ENCODE measurements around the gene PTGIS. TPM values are rescaled to one million over a fixed set of nuclear protein-coding genes. Genes with fewer than 3 reads are reported as not detected.

Gene PTGIS
- total RNA-seq, 1 experiment from 2014 or later, result 20.0 TPM

GRCh38 chr20:49542514-49542991 is 25.4 kb downstream of the PTGIS start:
- no peak overlapping the region for H3K27ac Mint-ChIP-seq
- peaks cover 6 to 7% of the 10 kb centered on the region in 2 experiments; a peak in 4 of 5 replicates for H3K9me3 Mint-ChIP-seq
- H3K9ac ChIP-seq (ENCODE audit: extremely low read depth, insufficient read length, low read length), result no peak overlapping the region
- H2BK5ac ChIP-seq (ENCODE audit: insufficient read length, low read length), result no peak overlapping the region
- no peak overlapping the region for H2AK5ac ChIP-seq (ENCODE audit: insufficient read length, low read length)
- no peak overlapping the region for H3K4ac ChIP-seq (ENCODE audit: low read depth, low read length)
- H3K4me3 Mint-ChIP-seq, result no peak overlapping the region
- H3K56ac ChIP-seq (ENCODE audit: insufficient read length, low read depth, low read length), result no peak overlapping the region
- no peak overlapping the region for H3K27ac ChIP-seq (ENCODE audit: insufficient read length, low read depth, low read length)
- no peak overlapping the region for H3K18ac ChIP-seq (ENCODE audit: insufficient read length, low read depth, low read length)
- no peak overlapping the region for H3K14ac ChIP-seq (ENCODE audit: insufficient read depth, low read length)
- H3K27me3 Mint-ChIP-seq (ENCODE audit: low read depth), result no peaks in the 10 kb centered on the region
- no peak overlapping the region for H2BK12ac ChIP-seq (ENCODE audit: insufficient read length, low read depth, low read length)
- no peaks in the 10 kb centered on the region for H4K20me1 ChIP-seq (ENCODE audit: control insufficient read depth, insufficient read depth, insufficient read length)
- H2BK120ac ChIP-seq (ENCODE audit: low read depth, low read length, poor library complexity, severe bottlenecking), result no peak overlapping the region
- no peak overlapping the region for H2BK15ac ChIP-seq (ENCODE audit: low read depth, low read length)
- DNase-seq, result no peak
- no peaks in the 10 kb centered on the region for H3K4me1 ChIP-seq (ENCODE audit: insufficient read depth, low read length)
- no peak overlapping the region for H2BK20ac ChIP-seq (ENCODE audit: low read depth, low read length, poor library complexity, severe bottlenecking)
- no peak overlapping the region for H3K4me2 ChIP-seq (ENCODE audit: insufficient read depth, insufficient read length, low read length)
- no peaks in the 10 kb centered on the region for H3K23me2 ChIP-seq (ENCODE audit: insufficient read length, low read depth, low read length, poor library complexity, severe bottlenecking)
- no peak overlapping the region for H2AFZ ChIP-seq (ENCODE audit: low read length)
- no peaks in the 10 kb centered on the region for H3K79me1 ChIP-seq (ENCODE audit: insufficient read depth, low read depth, low read length, poor library complexity, severe bottlenecking)
- no peak overlapping the region for H4K8ac ChIP-seq (replicated peaks; ENCODE audit: insufficient read length, low read depth, low read length)
- H3K27me3 ChIP-seq (ENCODE audit: insufficient read depth, low read length), result no peaks in the 10 kb centered on the region
- H3K79me2 ChIP-seq (ENCODE audit: insufficient read depth, low read length), result no peaks in the 10 kb centered on the region
- TF ChIP-seq CTCF (conservative IDR thresholded peaks at IDR 0.05), result no peak
- H3K9me3 ChIP-seq (ENCODE audit: control insufficient read depth, low read depth, low read length), result no peaks in the 10 kb centered on the region
- WGBS (ENCODE audit: extremely low coverage, insufficient read length, low lambda C conversion rate), result no CpG with 5 or more reads among the region's 4 CpGs
- H4K91ac ChIP-seq (ENCODE audit: insufficient read length, low read depth, low read length), result no peak overlapping the region
- no peak overlapping the region for H3K23ac ChIP-seq (ENCODE audit: insufficient read length, low read depth, low read length)
- H4K5ac ChIP-seq (ENCODE audit: insufficient read length, low read depth, low read length), result no peak overlapping the region
- peaks cover 46 to 68% (median 60%) of the 10 kb centered on the region in 3 experiments for H3K36me3 Mint-ChIP-seq (ENCODE audit: insufficient read depth in 1 of 3, low read depth in 3 of 3)
- no peak overlapping the region for H3T11ph ChIP-seq (ENCODE audit: low read length)
- H3K4me1 Mint-ChIP-seq, result 0 out of 4 replicates have a peak, but pooled peaks cover 2% of the 10 kb centered on the region in 2 experiments

All from H9 (cell line).